ENCODE data around the gene NDUFB3. TPM values are rescaled to one million over a fixed set of nuclear protein-coding genes. Genes with fewer than 3 reads are reported as not detected.

NDUFB3 gene
- total and polyA plus RNA-seq, 2 donors (not counting 1 experiment from before 2014, with no cell fraction given): 13.0 to 44.7 TPM

DNA sequence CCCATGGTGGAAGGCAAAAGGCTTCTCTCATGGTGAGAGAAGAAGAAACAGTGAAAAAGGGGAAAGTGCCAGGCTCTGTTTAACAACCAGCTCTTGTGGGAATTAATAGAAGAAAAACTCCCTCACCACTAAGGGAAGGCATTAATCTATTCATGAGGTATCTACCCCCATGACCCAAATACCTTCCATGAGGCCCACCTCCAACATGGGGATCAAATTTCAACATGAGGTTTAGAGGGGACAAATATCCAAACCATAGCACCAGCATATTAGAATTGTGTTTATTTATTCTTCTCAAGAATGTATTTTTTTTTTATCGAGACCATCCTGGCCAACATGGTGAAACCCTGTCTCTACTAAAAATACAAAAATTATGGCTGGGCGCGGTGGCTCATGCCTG is 39.3 kb downstream of the NDUFB3 start:
- H3K4me1 Mint-ChIP-seq: peaks cover 28% of the 10 kb centered on the region
- Histone ChIP-seq H3K27me3 (replicated peaks in 1 of 4; ENCODE audit: control extremely low read depth in 1 of 4, control insufficient read depth in 3 of 4, insufficient read depth in 4 of 4, low read length in 3 of 4) (no peaks in the 10 kb centered on the region), H2AFZ (ENCODE audit: insufficient read depth, low read depth, low read length, poor library complexity, severe bottlenecking) (no peak overlapping the region), H3K79me2 (ENCODE audit: control insufficient read depth, insufficient read depth, low read length) (peaks cover 24% of the 10 kb centered on the region), H3K36me3 (replicated peaks in 1 of 2; ENCODE audit: control extremely low read depth in 1 of 2, control insufficient read depth in 1 of 2, extremely low read depth in 1 of 2, insufficient read depth in 2 of 2, low read length in 1 of 2) (peaks cover 2 to 3% of the 10 kb centered on the region in 2 experiments), H3K27ac (ENCODE audit: low read length in 2 of 2) (no peak overlapping the region), H3K4me2 (replicated peaks; ENCODE audit: low read depth, low read length, poor library complexity, severe bottlenecking) (no peak overlapping the region), H3K9me3 (ENCODE audit: control extremely low read depth in 1 of 3, control insufficient read depth in 2 of 3, insufficient read depth in 1 of 3, low read length in 2 of 3) (peaks cover 0 to 5% (median 0%) of the 10 kb centered on the region in 3 donors), H4K20me1 (ENCODE audit: control insufficient read depth, insufficient read depth, low read length, poor library complexity, severe bottlenecking) (no peaks in the 10 kb centered on the region), H3K9ac (ENCODE audit: low read length) (no peak overlapping the region), H3K4me1 (ENCODE audit: control insufficient read depth in 2 of 2, insufficient read depth in 2 of 2, low read length in 2 of 2) (peaks cover 14 to 20% of the 10 kb centered on the region in 2 donors), H3K4me3 (ENCODE audit: control extremely low read depth in 1 of 5, extremely low read depth in 1 of 5, insufficient read depth in 1 of 5, low read depth in 2 of 5, low read length in 4 of 5) (no peak overlapping the region)
- intact Hi-C loops (cut with micrococcal nuclease): no loop called here
- WGBS (ENCODE audit: insufficient coverage): 100% methylated on average over 3 of the region's 3 CpGs
- H3K27me3 Mint-ChIP-seq: no peaks in the 10 kb centered on the region
- no peaks in the 10 kb centered on the region for H3K9me3 Mint-ChIP-seq (ENCODE audit: insufficient read depth)
- H3K4me3 Mint-ChIP-seq: no peak overlapping the region
- ChIA-PET CTCF (interaction anchor here (1.4 kb wide), 1 partner anchor 121 kb away, joined by 3 read pairs; no protein-coding TSS in a partner anchor), POLR2A (interaction anchor here (0.7 kb wide), 1 partner anchor 267 kb away, joined by 6 read pairs; no protein-coding TSS in a partner anchor)
- ATAC-seq (ENCODE audit: low read depth): no peak
- no peak for TF ChIP-seq EZH2 (IDR thresholded peaks at IDR 0.05; ENCODE audit: borderline replicate concordance, insufficient read depth, low read depth, low read length, poor library complexity, severe bottlenecking)
- TF ChIP-seq CTCF (IDR thresholded peaks at IDR 0.05): no peak
- no peak for DNase-seq
- H3K27ac Mint-ChIP-seq: no peak overlapping the region

GRCh38 chr2:201114350-201114749 is 42.5 kb downstream of the NDUFB3 start:
- no peak overlapping the region for H3K9ac ChIP-seq (ENCODE audit: low read length)
- Mint-ChIP-seq H3K27ac (peak overlapping the region; percentile 83), H3K27me3 (no peaks in the 10 kb centered on the region), H3K4me1 (peaks cover 45% of the 10 kb centered on the region), H3K4me3 (peak overlapping the region; percentile 98), H3K9me3 (ENCODE audit: insufficient read depth) (no peaks in the 10 kb centered on the region)
- H3K9me3 ChIP-seq (ENCODE audit: control extremely low read depth in 1 of 3, control insufficient read depth in 2 of 3, insufficient read depth in 1 of 3, low read length in 2 of 3): peaks cover 0 to 5% (median 0%) of the 10 kb centered on the region in 3 donors
- peak overlapping the region; percentile 87 for H3K4me2 ChIP-seq (replicated peaks; ENCODE audit: low read depth, low read length, poor library complexity, severe bottlenecking)
- DNase-seq (no peak), ATAC-seq (ENCODE audit: low read depth) (no peak)
- no peaks in the 10 kb centered on the region for H4K20me1 ChIP-seq (ENCODE audit: control insufficient read depth, insufficient read depth, low read length, poor library complexity, severe bottlenecking)
- CTCF ChIA-PET: interaction anchor here (1.8 to 5.4 kb wide), 3 partner anchors 45 to 118 kb away, joined by 4 to 100 read pairs (median 69); no protein-coding TSS in a partner anchor
- peaks cover 0 to 2% of the 10 kb centered on the region in 2 experiments for H3K36me3 ChIP-seq (replicated peaks in 1 of 2; ENCODE audit: control extremely low read depth in 1 of 2, control insufficient read depth in 1 of 2, extremely low read depth in 1 of 2, insufficient read depth in 2 of 2, low read length in 1 of 2)
- 100% methylated on average over 2 of the region's 4 CpGs for WGBS (ENCODE audit: insufficient coverage)
- POLR2A ChIA-PET: no interaction called here
- intact Hi-C loops (cut with micrococcal nuclease): no loop called here
- no peak overlapping the region for H2AFZ ChIP-seq (ENCODE audit: insufficient read depth, low read depth, low read length, poor library complexity, severe bottlenecking)
- TF ChIP-seq EZH2 (IDR thresholded peaks at IDR 0.05; ENCODE audit: borderline replicate concordance, insufficient read depth, low read depth, low read length, poor library complexity, severe bottlenecking) (no peak), CTCF (IDR thresholded peaks at IDR 0.05) (no peak)
- no peaks in the 10 kb centered on the region for H3K27me3 ChIP-seq (replicated peaks in 1 of 4; ENCODE audit: control extremely low read depth in 1 of 4, control insufficient read depth in 3 of 4, insufficient read depth in 4 of 4, low read length in 3 of 4)
- H3K79me2 ChIP-seq (ENCODE audit: control insufficient read depth, insufficient read depth, low read length): peaks cover 33% of the 10 kb centered on the region
- H3K27ac ChIP-seq (ENCODE audit: low read length in 2 of 2): peak overlapping the region in 1 of 2 donors; percentile 16
- peaks cover 24 to 38% of the 10 kb centered on the region in 2 donors for H3K4me1 ChIP-seq (ENCODE audit: control insufficient read depth in 2 of 2, insufficient read depth in 2 of 2, low read length in 2 of 2)
- H3K4me3 ChIP-seq (ENCODE audit: control extremely low read depth in 1 of 5, extremely low read depth in 1 of 5, insufficient read depth in 1 of 5, low read depth in 2 of 5, low read length in 4 of 5): peak overlapping the region in 1 of 5 experiments; percentile 93
